Stimulated activated CD4-positive, alpha-beta T cell treated with anti-CD3 and anti-CD28 coated beads, Interleukin-4, amount 100 ng/mL, for 1 hour (primary cell): Measurements from ENCODE around the gene SLC39A11.
"Not testable (repeated sequence)": the region's sequence is repeated elsewhere in the genome, so short reads cannot be mapped to it uniquely, and the experiment has no call there.

Experiments used
- DNase-seq: peaks from one replicate; pipeline ENCODE4 v3.0.0-alpha.2; 2020

SLC39A11 gene

GRCh38 chr17:72943826-72944689 lies 148.4 kb downstream of the SLC39A11 start:
- no peak for DNase-seq

DNA sequence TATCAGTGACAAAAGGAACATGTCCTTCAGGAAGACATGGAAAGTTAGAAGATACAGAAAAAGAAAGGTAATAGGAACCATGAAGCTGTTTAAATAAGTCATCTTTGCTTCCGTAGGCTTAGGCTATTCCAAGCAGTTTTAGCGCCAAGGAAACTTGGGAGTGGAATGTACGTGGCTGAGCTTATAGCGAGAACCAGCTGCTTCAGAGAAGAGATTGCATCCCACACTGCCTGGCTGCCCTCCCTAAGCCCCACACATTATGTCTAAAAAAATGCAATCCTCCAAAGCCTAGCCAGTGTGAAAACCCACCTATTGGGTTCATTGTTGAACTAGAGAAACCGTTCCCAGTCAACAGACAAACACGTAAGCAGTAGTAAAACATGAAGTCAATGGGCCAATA lies 149.9 kb downstream of the SLC39A11 start:
- no peak for DNase-seq

- DNase-seq, result no peak
Observed at GRCh38 chr17:72940496-72940895, 152.0 kb downstream of the SLC39A11 start.

DNA sequence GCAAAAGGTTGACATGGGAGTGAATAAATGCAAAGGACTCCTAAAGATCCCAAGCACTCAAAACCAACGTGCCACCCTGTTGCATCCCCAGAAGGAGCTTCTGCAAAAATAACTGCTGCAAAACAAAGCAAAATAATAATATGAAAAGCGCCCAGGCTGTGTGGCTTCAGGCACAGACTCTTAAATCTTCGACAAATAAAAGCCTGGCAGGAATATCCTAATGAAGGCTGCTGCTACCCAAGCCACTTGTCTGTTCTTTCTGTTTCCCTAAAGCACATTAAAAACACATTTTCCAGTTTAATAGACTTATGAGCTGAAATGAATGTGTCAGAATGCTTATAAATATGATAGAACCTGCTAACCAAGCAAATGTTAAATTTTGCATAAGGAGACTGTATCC lies 154.0 kb downstream of the SLC39A11 start:
- DNase-seq, result no peak

DNA sequence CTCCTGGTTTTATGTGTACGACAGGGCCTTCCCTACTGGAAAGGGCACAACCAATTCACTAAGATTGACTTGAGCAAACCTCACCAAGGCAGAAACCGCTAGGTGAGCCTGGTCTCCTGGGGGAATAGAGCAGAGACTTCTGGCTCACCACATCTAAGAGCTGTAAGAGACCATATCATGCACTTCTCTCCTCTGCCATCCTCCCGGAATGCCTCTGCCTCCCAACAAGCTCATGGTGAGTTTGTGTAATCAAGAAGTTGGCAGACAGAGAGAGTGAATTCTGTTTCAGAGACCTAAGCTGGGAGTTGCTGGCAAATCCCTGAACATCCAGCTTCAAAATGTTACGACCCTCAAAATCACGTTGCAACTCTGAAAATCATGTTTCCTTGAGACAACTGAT lies 154.8 kb downstream of the SLC39A11 start:
- DNase-seq, result no peak

- not testable (repeated sequence) for DNase-seq
Observed at GRCh38 chr17:72937254-72937653, 155.2 kb downstream of the SLC39A11 start.

- DNase-seq, result no peak
Observed at GRCh38 chr17:72935984-72936383, 156.5 kb downstream of the SLC39A11 start.

- DNase-seq, result no peak
Observed at GRCh38 chr17:72934927-72935326, 157.6 kb downstream of the SLC39A11 start.

GRCh38 chr17:72931635-72932034 lies 160.9 kb downstream of the SLC39A11 start:
- DNase-seq, result no peak

- no peak for DNase-seq
Observed at GRCh38 chr17:72931163-72931562, 161.3 kb downstream of the SLC39A11 start.

DNA sequence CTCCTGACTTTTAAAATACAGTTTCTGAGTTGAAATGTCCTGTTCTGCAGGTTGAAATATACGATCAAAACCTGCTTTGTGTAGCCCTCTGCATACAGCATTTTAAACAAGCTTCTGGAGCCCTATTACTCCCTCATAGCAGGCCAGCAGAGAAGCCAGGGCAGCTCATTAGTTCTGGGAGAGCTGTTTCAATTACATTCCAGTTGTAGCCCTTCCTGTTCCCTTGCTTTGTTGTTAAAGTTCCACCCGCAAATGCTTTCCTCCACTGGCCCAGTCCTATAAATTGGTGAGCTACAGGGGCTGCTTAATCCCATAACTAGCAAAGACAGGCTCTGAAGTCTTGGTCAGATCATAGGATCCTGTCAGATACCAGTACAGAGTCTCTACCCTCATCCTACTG lies 162.5 kb downstream of the SLC39A11 start:
- DNase-seq, result no peak

GRCh38 chr17:72928454-72929136 lies 163.9 kb downstream of the SLC39A11 start:
- no peak for DNase-seq

DNA sequence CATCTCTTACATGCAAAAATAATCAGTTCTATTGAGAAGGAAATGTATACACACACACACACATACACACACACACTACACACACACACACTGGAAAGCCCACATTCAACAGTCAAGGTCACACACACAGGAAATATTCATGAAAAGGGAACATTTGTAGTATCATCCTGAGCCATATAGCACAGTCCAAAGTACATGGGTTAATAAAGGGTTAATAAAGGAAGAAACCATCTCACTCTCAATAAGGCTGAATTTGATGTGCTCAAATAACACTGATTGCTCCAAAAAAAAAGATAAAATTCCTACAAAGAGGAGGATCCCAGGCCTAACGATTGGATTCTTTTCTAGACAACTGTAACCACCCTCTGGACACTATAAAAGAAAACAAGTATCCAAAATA lies 164.7 kb downstream of the SLC39A11 start:
- no peak for DNase-seq

DNA sequence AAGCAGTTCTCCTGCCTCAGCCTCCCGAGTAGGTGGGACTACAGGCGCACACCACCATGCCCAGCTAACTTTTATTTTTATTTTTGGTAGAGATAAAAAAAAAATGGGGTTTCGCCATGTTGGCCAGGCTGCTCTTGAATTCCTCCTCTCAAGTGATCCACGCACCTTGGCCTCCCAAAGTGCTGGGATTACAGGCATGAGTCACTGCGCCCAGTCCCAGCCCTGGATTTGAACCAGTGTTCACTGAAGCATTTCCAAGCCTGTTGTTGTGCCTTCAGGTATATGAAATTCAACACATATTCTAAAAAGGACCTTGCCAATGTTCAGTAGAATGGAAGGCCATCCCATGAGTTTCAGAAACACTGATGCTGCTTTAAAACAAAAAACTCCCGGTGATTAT lies 165.3 kb downstream of the SLC39A11 start:
- no peak for DNase-seq

GRCh38 chr17:72926171-72926570 lies 166.3 kb downstream of the SLC39A11 start:
- DNase-seq, result no peak

GRCh38 chr17:72924196-72924595 lies 168.3 kb downstream of the SLC39A11 start:
- DNase-seq, result no peak

DNA sequence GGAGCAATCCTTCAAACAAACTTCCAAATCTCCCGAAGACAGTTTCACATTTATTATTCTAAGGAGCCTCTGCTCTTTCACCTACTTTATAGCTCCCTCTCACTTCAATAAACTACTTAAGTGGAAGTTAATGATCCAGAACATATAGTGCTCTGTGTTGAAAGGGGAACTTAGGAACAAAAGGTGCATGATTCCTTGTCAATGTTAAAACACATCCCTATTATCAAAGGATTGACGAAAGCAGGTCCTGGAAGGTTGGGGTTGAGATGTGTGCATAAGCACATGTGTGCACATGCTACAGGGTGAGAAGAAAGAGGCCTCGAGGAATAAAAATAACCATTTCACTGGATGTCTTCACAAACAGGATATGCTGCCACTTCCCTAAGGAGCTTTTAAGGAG lies 170.3 kb downstream of the SLC39A11 start:
- DNase-seq, result no peak

DNA sequence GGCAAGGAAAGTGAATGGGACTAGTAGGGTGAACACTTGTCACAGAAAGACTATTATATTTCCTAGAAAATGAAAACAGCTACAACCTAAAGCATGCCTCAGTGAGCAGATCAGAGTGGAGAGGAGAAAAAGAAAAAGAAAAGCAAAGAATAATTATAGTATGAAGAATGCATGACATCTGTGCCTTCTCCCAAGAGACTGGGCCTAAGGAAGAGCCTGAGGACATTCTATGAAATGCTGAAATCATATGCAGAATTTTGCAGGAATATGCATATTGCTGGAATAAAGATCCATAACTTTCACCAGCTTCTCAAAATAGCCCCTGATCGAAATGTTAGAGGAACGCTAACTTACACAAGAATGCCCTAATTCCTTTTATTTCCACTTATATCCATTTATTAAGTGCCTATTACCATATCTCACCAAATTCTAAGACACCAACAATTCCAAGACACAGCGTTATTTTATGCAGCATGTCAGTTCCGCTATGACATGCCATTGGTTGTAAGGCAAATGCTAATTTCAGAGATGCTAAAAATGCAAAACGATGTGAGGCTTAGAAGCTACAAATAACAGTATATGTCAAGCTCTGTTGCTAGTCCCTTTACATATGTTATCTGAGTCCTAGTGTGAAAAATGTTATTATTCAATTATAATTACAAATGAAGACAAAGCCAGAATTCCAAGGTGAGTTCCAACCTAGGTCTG lies 171.0 kb downstream of the SLC39A11 start:
- DNase-seq, result no peak

GRCh38 chr17:72920513-72920912 lies 172.0 kb downstream of the SLC39A11 start:
- no peak for DNase-seq

- DNase-seq, result no peak
Observed at GRCh38 chr17:72916991-72917390, 175.5 kb downstream of the SLC39A11 start.

GRCh38 chr17:72915625-72916081 lies 176.8 kb downstream of the SLC39A11 start:
- DNase-seq, result no peak

- no peak for DNase-seq
Observed at GRCh38 chr17:72913142-72913682, 179.3 kb downstream of the SLC39A11 start.

GRCh38 chr17:72906306-72906705 lies 186.2 kb downstream of the SLC39A11 start:
- no peak for DNase-seq
